Thyroid gland (tissue), 4 donors: Measurements from ENCODE around the gene HAPLN1.

Experiments used
- POLR2A ChIP-seq, 2 donors: fragments of 450-650 bp; IDR thresholded peaks; one replicate each; pipeline ENCODE4 v1.6.1; 2017; ENCODE audit warnings: antibody characterized with exemption in 2 of 2, mild to moderate bottlenecking in 2 of 2, moderate library complexity in 1 of 2
- TF ChIP-seq, protein P1 (sequence below), 6 experiments: fragments of 200-600 bp in 3 of 6; fragments of 450-650 bp in 3 of 6; sonication (generic) in 3 of 6; IDR thresholded peaks; one replicate each; pipeline ENCODE4 v1.5.1; 2016 to 2019; ENCODE audit warnings: antibody characterized with exemption in 6 of 6, mild to moderate bottlenecking in 2 of 6, inconsistent platforms in 1 of 6, moderate library complexity in 1 of 6

DNA sequence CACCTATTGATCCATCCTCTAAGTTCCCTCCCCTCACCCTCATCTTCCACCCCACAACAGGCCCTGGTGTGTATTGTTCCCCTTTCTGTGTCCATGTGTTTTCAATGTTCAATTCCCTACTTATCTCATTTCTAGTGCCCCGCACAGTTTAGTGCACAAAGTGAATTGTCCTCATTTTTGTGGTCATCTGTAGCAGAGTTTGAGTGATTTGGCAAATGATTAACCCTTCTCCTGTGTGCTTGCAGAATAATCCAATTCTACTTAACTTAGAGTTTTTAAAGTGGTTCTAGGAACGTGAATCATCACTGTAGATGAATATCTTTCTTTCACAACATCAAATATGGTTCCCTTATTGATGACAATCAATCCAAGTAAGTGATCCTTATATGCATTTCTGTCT lies 6.3 kb upstream of the HAPLN1 start:
- TF ChIP-seq, protein P1, sequence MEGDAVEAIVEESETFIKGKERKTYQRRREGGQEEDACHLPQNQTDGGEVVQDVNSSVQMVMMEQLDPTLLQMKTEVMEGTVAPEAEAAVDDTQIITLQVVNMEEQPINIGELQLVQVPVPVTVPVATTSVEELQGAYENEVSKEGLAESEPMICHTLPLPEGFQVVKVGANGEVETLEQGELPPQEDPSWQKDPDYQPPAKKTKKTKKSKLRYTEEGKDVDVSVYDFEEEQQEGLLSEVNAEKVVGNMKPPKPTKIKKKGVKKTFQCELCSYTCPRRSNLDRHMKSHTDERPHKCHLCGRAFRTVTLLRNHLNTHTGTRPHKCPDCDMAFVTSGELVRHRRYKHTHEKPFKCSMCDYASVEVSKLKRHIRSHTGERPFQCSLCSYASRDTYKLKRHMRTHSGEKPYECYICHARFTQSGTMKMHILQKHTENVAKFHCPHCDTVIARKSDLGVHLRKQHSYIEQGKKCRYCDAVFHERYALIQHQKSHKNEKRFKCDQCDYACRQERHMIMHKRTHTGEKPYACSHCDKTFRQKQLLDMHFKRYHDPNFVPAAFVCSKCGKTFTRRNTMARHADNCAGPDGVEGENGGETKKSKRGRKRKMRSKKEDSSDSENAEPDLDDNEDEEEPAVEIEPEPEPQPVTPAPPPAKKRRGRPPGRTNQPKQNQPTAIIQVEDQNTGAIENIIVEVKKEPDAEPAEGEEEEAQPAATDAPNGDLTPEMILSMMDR (IDR thresholded peaks at IDR 0.05) = no peak
- no peak for TF ChIP-seq POLR2A (IDR thresholded peaks at IDR 0.05)
